NCI-H128 (cell line): ENCODE data around the gene GALC.

Source experiments
- DNase-seq: peaks from one replicate; lab custom pipeline; 2025; ENCODE audit not compliant: unreplicated experiment; lab: John Stamatoyannopoulos, UW

GALC gene

GRCh38 chr14:87888136-87888999 is 104.6 kb downstream of the GALC start:
- no peak for DNase-seq

DNA sequence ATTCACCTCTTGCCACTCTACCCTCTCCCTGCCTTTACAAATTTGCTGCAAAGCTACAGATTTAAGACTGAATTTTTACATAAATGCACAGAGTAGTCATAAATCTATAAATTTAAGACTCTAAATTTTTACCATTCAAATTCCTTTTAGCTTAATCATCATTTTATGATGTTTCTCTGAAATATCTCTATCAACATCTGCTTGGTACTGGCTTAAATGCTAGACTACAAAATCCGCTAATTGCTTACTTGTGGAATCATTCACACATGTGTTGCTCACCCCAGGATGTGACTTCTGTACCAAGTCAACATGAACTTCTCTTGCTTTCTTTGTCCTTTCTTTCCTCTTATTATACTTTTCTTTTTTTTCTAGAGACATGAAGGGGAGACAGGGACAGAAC is 109.2 kb downstream of the GALC start:
- DNase-seq = no peak
